Urinary bladder (tissue), 4 donors: Measurements from ENCODE around the gene ARMC12. TPM values are rescaled to one million over a fixed set of nuclear protein-coding genes. Genes with fewer than 3 reads are reported as not detected.

Source experiments
- DNase-seq: peaks from one replicate; pipeline ENCODE4 v3.0.0-alpha.2; 2015; ENCODE audit errors: extremely low spot score
- H3K27ac ChIP-seq: one replicate; pipeline ENCODE4 v1.5.1; 2013; ENCODE audit warnings: low read depth, mild to moderate bottlenecking, moderate library complexity
- H3K36me3 ChIP-seq: one replicate; pipeline ENCODE4 v1.6.1; 2013; ENCODE audit warnings: mild to moderate bottlenecking, moderate library complexity; ENCODE audit not compliant: insufficient read depth
- H3K4me1 ChIP-seq: one replicate; pipeline ENCODE4 v1.6.1; 2013; ENCODE audit warnings: mild to moderate bottlenecking, moderate library complexity; ENCODE audit not compliant: insufficient read depth
- H3K4me3 ChIP-seq: one replicate; pipeline ENCODE4 v1.5.1; 2013; ENCODE audit warnings: low read depth, low read length
- WGBS: extraction: QIAGEN DNeasy Blood & Tissue Kit; methylation state at CpG from one replicate; pipeline ENCODE4 v1.1.7; 2013; 5-methylcytosine and 5-hydroxymethylcytosine counted together
- polyA plus RNA-seq: library from polyadenylated mRNA; stranded (reverse); fragments of 200-250 nt; gene quantifications from one replicate; pipeline ENCODE4 v1.2.3, GENCODE V29; 2013
- total RNA-seq: library from RNA; depleted of rRNA; stranded (reverse); fragments of >200 nt; gene quantifications from one replicate; pipeline ENCODE4 v1.2.3, GENCODE V29; 2014
- donor health status: healthy with polysubstance abuse.
- donor health status: healthy.

Gene ARMC12
- total and polyA plus RNA-seq, 2 donors, result 0.56 TPM; not detected in 1

- H3K4me1 ChIP-seq, result no peaks in the 10 kb centered on the region
- WGBS, result 85% methylated on average over 3 of the region's 3 CpGs
- no peak overlapping the region for H3K27ac ChIP-seq
Measured at GRCh38 chr6:35735452-35735851, 1.4 kb upstream of the ARMC12 start.

DNA sequence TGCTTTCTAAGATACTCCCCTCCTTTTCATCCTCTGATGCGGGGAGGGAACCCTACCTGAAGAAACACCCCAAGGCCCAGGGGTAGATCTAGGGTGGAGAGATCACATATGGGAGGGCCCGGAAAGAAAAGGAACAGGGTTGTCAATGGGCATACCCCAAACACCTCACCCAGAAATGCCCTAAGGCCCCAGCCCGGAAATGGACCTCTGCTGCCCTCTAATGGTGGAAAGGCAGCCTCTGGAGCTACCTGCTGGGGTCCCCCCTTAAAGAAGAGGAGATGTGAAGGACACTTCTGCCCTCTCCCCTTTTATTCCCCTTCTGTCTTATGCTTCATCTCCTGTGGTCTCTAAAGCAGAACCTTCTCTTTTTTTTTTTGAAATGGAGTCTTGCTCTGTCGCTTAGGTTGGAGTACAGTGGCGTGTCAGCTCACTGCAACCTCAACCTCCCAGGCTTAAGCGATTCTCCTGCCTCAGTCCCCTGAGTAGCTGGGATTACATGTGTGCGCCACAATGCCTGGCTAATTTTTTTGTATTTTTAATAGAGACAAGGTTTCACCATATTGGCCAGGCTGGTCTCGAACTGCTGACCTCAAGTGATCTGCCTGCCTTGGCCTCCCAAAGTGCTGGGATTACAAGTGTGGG, 458 bp upstream of the ARMC12 start:
- Histone ChIP-seq H3K36me3 (no peaks in the 10 kb centered on the region), H3K4me3 (no peak overlapping the region), H3K27ac (no peak overlapping the region), H3K4me1 (no peaks in the 10 kb centered on the region)
- DNase-seq, result no peak
- 63% methylated on average over 8 of the region's 8 CpGs for WGBS

More at GRCh38 chr6:35735452-35735851, 1.4 kb upstream of the ARMC12 start:
- Histone ChIP-seq H3K4me3 (no peak overlapping the region), H3K36me3 (no peaks in the 10 kb centered on the region)
- DNase-seq, result no peak

GRCh38 chr6:35737413-35738211, 780 bp downstream of the ARMC12 start:
- H3K36me3 ChIP-seq, result no peaks in the 10 kb centered on the region
- H3K4me1 ChIP-seq, result no peaks in the 10 kb centered on the region
- no peak overlapping the region for H3K4me3 ChIP-seq
- 61% methylated on average over 16 of the region's 16 CpGs for WGBS
- DNase-seq, result no peak
- H3K27ac ChIP-seq, result no peak overlapping the region

DNA sequence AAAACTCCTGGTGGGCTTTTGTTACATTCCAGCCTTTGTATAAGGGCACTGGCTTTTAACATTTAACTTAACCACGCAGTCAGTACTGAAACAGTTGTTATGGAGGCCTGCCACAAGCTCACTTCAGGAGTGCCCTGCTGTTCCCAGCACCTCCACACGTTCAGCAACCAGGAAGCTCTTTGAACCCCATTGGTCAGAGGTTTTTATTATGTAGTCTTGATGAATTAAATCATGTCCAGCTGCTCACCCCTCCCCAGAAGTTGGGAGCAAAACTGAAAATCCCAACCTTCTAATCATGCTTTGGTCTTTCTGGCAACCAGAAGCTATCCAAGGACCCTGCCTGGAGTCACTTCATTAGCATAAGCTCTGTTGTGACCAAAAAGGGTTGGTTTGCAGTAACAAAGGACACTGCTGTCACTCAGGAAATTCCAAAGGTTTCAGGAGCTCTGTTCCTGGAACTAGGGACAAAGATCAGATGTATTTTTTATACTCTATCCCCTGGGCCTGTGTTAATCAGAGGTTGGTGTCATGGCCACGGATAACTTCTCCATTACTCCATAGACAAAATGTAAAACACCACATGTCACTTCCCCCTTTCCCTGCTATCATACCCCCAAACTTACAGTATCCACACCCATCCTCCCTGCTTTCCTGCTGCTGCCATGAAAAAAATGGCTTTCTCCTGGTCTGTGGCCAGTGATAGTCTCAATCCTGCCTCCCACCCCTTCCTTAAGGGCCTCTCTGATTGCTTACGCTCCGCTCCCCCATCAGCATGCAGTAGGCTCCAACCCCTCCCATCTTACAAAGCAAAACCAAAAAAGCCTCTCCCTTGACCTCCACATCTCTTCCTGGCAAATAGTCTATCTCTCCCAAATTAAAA, 3.1 kb downstream of the ARMC12 start:
- H3K36me3 ChIP-seq, result no peaks in the 10 kb centered on the region
- no peak overlapping the region for H3K4me3 ChIP-seq
- H3K27ac ChIP-seq, result no peak overlapping the region
- no peaks in the 10 kb centered on the region for H3K4me1 ChIP-seq
- DNase-seq, result no peak
- WGBS, result 66% methylated on average over 5 of the region's 5 CpGs

DNA sequence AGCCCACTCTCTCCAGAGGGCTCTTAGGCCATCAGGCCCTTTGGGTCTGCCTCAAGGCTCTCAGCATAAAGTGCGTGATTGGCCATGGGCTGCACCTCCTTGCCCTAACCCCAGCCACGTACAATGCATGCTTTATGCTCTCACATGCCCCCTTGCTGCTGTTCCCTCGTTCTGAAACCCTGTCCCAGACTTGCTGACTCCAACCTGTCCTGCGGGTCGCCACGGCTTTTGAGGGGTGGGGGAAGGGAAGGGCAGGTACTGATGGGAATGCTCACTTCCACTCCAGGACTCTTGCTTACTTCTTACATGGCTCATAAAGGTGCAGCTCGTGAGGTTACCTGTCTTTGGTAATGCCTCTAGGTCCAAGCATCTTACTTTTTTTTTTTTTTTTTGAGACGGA, 6.0 kb downstream of the ARMC12 start:
- no peak overlapping the region for H3K4me3 ChIP-seq
- 50% methylated on average over 8 of the region's 8 CpGs for WGBS
- H3K36me3 ChIP-seq, result no peaks in the 10 kb centered on the region
- H3K27ac ChIP-seq, result no peak overlapping the region
- no peak for DNase-seq
- no peaks in the 10 kb centered on the region for H3K4me1 ChIP-seq

GRCh38 chr6:35745509-35745908, 8.7 kb downstream of the ARMC12 start:
- Histone ChIP-seq H3K4me3 (no peak overlapping the region), H3K36me3 (no peaks in the 10 kb centered on the region), H3K4me1 (no peaks in the 10 kb centered on the region), H3K27ac (no peak overlapping the region)
- no peak for DNase-seq
- 89% methylated on average over 7 of the region's 7 CpGs for WGBS

DNA sequence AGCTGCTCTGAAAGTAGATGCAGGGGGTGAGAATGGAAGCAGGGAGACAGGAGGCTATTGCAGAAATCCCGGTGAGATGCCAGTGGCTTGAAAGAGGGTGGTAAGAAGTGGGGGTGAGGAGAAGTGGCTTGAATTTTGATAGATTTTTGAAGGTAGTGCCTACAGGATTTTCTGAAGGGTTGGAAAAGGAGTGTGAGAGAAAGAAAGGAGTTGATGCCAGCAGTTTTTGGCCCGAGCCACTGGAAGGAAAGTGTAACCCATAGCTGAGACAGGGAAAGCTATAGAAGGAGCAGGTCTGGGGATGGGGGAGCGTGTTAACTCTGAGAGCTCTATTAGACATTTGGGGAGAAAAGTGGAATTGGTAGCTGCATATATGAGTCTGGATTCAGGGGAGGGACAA, 9.7 kb downstream of the ARMC12 start:
- no peak for DNase-seq
- no peak overlapping the region for H3K4me3 ChIP-seq
- H3K27ac ChIP-seq, result no peak overlapping the region
- no peaks in the 10 kb centered on the region for H3K36me3 ChIP-seq
- no peaks in the 10 kb centered on the region for H3K4me1 ChIP-seq
- 81% methylated on average over 3 of the region's 3 CpGs for WGBS

DNA sequence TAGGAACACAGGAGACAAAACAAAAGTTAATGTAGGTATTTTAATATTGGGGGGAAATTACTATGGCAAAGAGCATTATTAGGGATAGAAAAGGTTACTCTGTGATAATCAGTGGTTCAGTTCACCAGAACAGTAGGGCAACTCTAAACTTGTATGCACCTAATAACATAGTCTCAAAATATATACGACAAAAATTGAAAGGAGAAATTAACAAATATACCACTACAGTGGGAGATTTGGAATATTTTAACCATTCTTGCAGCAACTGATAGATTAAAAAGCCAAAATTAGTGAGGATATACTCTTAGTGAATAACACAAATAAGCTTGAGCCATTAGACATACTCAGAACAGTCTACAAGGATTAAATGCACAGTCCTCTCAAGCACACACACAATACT, 11.0 kb downstream of the ARMC12 start:
- 97% methylated on average over 1 of the region's 1 CpG for WGBS

DNA sequence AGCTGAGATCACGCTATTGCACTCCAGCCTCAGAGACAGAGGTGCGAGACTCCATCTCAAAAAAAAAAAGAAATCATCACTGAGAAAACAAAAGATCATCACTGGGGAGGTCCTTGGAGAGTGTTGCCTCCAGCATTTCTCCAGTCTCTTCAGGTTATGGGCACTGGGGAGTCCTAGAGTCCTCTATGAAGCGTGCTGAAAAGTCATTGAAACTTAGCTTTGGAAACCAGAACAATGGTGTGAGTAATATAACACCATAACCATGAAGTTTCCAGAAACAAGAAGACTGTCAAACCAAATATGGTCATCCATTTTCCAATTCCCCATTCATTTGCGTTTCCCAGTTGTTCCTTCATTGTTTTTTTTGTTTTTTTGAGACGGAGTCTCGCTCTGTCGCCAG, 13.7 kb downstream of the ARMC12 start:
- Histone ChIP-seq H3K36me3 (no peaks in the 10 kb centered on the region), H3K27ac (no peak overlapping the region), H3K4me1 (no peaks in the 10 kb centered on the region), H3K4me3 (no peak overlapping the region)
- no peak for DNase-seq
- WGBS, result 90% methylated on average over 7 of the region's 7 CpGs

More for the DNA sequence above, 11.0 kb downstream of the ARMC12 start:
- DNase-seq, result no peak
- H3K4me1 ChIP-seq, result no peaks in the 10 kb centered on the region
- H3K4me3 ChIP-seq, result no peak overlapping the region
- H3K36me3 ChIP-seq, result no peaks in the 10 kb centered on the region
- no peak overlapping the region for H3K27ac ChIP-seq

GRCh38 chr6:35751594-35751993, 14.8 kb downstream of the ARMC12 start:
- Histone ChIP-seq H3K27ac (no peak overlapping the region), H3K4me1 (no peaks in the 10 kb centered on the region), H3K4me3 (no peak overlapping the region), H3K36me3 (no peaks in the 10 kb centered on the region)
- WGBS, result 80% methylated on average over 4 of the region's 4 CpGs
- DNase-seq, result no peak

- 90% methylated on average over 4 of the region's 4 CpGs for WGBS
- Histone ChIP-seq H3K27ac (no peak overlapping the region), H3K4me3 (no peak overlapping the region), H3K36me3 (no peaks in the 10 kb centered on the region), H3K4me1 (no peaks in the 10 kb centered on the region)
- no peak for DNase-seq
Measured at GRCh38 chr6:35752330-35752729, 15.5 kb downstream of the ARMC12 start.

- WGBS, result 83% methylated on average over 6 of the region's 6 CpGs
- H3K4me3 ChIP-seq, result no peak overlapping the region
- no peak overlapping the region for H3K27ac ChIP-seq
- no peaks in the 10 kb centered on the region for H3K36me3 ChIP-seq
- DNase-seq, result no peak
- no peaks in the 10 kb centered on the region for H3K4me1 ChIP-seq
Measured at GRCh38 chr6:35754452-35755277, 17.8 kb downstream of the ARMC12 start.
